Glutamatergic neuron (in vitro differentiated cells): ENCODE results near the gene SLC16A6. TPM values are rescaled to one million over a fixed set of nuclear protein-coding genes. Genes with fewer than 3 reads are reported as not detected.

Experiments
- DNase-seq: peaks from one replicate; pipeline ENCODE4 v3.0.0; 2022
- H3K27ac Mint-ChIP-seq: one replicate; pipeline ENCODE4 v1.8.0; 2020; ENCODE audit warnings: mild to moderate bottlenecking, mixed read lengths, inconsistent platforms; ENCODE audit not compliant: unreplicated experiment
- H3K27me3 Mint-ChIP-seq: one replicate; pipeline ENCODE4 v1.8.0; 2020; ENCODE audit warnings: mild to moderate bottlenecking, moderate library complexity, mixed read lengths, inconsistent platforms; ENCODE audit not compliant: unreplicated experiment
- H3K36me3 Mint-ChIP-seq: one replicate; pipeline ENCODE4 v1.8.0; 2020; ENCODE audit warnings: mild to moderate bottlenecking, mixed read lengths, inconsistent platforms; ENCODE audit not compliant: unreplicated experiment
- H3K4me1 Mint-ChIP-seq: one replicate; pipeline ENCODE4 v1.8.0; 2020; ENCODE audit warnings: mild to moderate bottlenecking, low read depth, mixed read lengths, inconsistent platforms; ENCODE audit not compliant: unreplicated experiment
- H3K4me3 Mint-ChIP-seq: one replicate; pipeline ENCODE4 v1.8.0; 2020; ENCODE audit warnings: mild to moderate bottlenecking, mixed read lengths, inconsistent platforms; ENCODE audit not compliant: unreplicated experiment
- H3K9me3 Mint-ChIP-seq: one replicate; pipeline ENCODE4 v1.8.0; 2020; ENCODE audit warnings: mild to moderate bottlenecking, moderate library complexity, mixed read lengths, inconsistent platforms; ENCODE audit not compliant: unreplicated experiment
- total RNA-seq: library from RNA; stranded (reverse); fragmentation: NEBNext Ultra II Directional; extraction: Animal tissue kit (Norgen Biotek cat#: 25700); gene quantifications from one replicate; pipeline ENCODE4 v1.2.1, GENCODE V29; 2021; ENCODE audit not compliant: unreplicated experiment
- TF ChIP-seq, protein P1 (sequence below): fragments of 200-600 bp; sonication (generic); IDR thresholded peaks from one replicate; pipeline ENCODE4 v1.5.0; 2021; ENCODE audit not compliant: partially characterized antibody, unreplicated experiment

The SLC16A6 gene
- total RNA-seq, 1 donor from 2014 or later = 0.25 TPM

DNA sequence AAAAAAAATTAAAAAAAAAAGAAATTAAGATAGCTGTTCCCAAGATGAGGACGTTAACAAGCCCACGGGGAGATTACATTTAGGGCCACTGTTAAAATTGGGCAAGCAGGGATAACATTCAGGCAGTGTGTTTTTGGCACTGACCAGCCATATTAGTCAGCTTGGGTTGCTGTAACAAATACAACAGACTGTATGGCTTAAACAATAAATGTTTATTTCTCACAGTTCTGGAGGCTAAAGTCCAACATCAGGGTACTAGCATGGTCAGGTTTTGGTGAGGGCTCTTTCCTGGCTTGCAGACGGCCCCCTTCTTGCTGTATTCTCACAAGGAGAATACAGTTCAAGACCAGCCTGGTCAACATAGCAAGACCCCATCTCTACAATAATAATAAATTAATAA is 31.7 kb upstream of the SLC16A6 start:
- no peak overlapping the region for H3K4me3 Mint-ChIP-seq
- no peak for DNase-seq
- peaks cover 8% of the 10 kb centered on the region for H3K27me3 Mint-ChIP-seq
- TF ChIP-seq, protein P1, sequence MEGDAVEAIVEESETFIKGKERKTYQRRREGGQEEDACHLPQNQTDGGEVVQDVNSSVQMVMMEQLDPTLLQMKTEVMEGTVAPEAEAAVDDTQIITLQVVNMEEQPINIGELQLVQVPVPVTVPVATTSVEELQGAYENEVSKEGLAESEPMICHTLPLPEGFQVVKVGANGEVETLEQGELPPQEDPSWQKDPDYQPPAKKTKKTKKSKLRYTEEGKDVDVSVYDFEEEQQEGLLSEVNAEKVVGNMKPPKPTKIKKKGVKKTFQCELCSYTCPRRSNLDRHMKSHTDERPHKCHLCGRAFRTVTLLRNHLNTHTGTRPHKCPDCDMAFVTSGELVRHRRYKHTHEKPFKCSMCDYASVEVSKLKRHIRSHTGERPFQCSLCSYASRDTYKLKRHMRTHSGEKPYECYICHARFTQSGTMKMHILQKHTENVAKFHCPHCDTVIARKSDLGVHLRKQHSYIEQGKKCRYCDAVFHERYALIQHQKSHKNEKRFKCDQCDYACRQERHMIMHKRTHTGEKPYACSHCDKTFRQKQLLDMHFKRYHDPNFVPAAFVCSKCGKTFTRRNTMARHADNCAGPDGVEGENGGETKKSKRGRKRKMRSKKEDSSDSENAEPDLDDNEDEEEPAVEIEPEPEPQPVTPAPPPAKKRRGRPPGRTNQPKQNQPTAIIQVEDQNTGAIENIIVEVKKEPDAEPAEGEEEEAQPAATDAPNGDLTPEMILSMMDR = no peak
- peaks cover 3% of the 10 kb centered on the region for H3K9me3 Mint-ChIP-seq
- H3K4me1 Mint-ChIP-seq = peaks cover 13% of the 10 kb centered on the region
- H3K27ac Mint-ChIP-seq = no peak overlapping the region
- peaks cover 3% of the 10 kb centered on the region for H3K36me3 Mint-ChIP-seq

GRCh38 chr17:68321556-68321954 is 30.6 kb upstream of the SLC16A6 start:
- DNase-seq = no peak

GRCh38 chr17:68320943-68321555 is 30.1 kb upstream of the SLC16A6 start:
- H3K36me3 Mint-ChIP-seq = no peaks in the 10 kb centered on the region
- H3K27me3 Mint-ChIP-seq = peaks cover 3% of the 10 kb centered on the region
- H3K9me3 Mint-ChIP-seq = peaks cover 3% of the 10 kb centered on the region
- TF ChIP-seq, protein P1 = no peak
- H3K27ac Mint-ChIP-seq = no peak overlapping the region
- DNase-seq = no peak
- no peak overlapping the region for H3K4me3 Mint-ChIP-seq
- H3K4me1 Mint-ChIP-seq = peaks cover 13% of the 10 kb centered on the region

More at GRCh38 chr17:68321556-68321954, 30.6 kb upstream of the SLC16A6 start:
- H3K4me1 Mint-ChIP-seq = peaks cover 13% of the 10 kb centered on the region
- peaks cover 3% of the 10 kb centered on the region for H3K27me3 Mint-ChIP-seq
- peaks cover 3% of the 10 kb centered on the region for H3K9me3 Mint-ChIP-seq
- no peaks in the 10 kb centered on the region for H3K36me3 Mint-ChIP-seq
- TF ChIP-seq, protein P1 = no peak
- H3K4me3 Mint-ChIP-seq = no peak overlapping the region
- no peak overlapping the region for H3K27ac Mint-ChIP-seq

DNA sequence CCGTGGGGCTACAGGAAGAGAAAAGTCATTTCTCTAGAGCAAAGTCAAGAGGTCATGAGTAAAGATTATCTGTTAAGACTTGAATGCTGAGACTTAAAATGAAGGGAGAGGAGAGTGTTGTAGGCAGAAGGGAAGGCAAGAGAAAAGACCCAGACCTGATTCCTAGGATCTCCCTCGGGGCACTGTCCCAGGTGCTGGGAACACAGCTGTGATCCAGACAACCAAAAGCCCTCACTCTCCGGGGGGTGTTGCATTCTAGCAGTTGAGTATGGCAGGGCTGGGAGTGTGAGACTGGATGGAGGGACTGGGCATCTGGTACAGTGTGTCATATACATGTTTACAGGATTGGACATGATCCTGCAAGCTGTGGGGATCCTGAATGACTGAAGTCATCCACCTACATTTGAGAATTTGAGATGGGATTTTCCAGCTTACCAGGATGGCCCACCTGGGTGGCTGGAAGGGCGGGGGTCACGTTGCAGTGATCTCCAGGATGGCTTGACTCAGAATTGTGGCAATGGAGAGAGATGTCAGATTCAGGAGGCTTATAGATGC is 29.5 kb upstream of the SLC16A6 start:
- peaks cover 13% of the 10 kb centered on the region for H3K4me1 Mint-ChIP-seq
- peaks cover 3% of the 10 kb centered on the region for H3K9me3 Mint-ChIP-seq
- no peaks in the 10 kb centered on the region for H3K36me3 Mint-ChIP-seq
- TF ChIP-seq, protein P1 = no peak
- H3K27ac Mint-ChIP-seq = no peak overlapping the region
- no peak for DNase-seq
- H3K4me3 Mint-ChIP-seq = no peak overlapping the region
- peaks cover 2% of the 10 kb centered on the region for H3K27me3 Mint-ChIP-seq

- no peak overlapping the region for H3K4me3 Mint-ChIP-seq
- no peaks in the 10 kb centered on the region for H3K36me3 Mint-ChIP-seq
- peaks cover 13% of the 10 kb centered on the region for H3K4me1 Mint-ChIP-seq
- H3K9me3 Mint-ChIP-seq = peaks cover 3% of the 10 kb centered on the region
- TF ChIP-seq, protein P1 = no peak
- DNase-seq = no peak
- H3K27me3 Mint-ChIP-seq = peaks cover 2% of the 10 kb centered on the region
- no peak overlapping the region for H3K27ac Mint-ChIP-seq
These were observed 28.7 kb upstream of the SLC16A6 start for GRCh38 chr17:68319410-68320162.
